ENCODE measurements around the gene KATNBL1.
"Not testable (repeated sequence)": the region's sequence is repeated elsewhere in the genome, so short reads cannot be mapped to it uniquely, and the experiment has no call there.

Gene KATNBL1

GRCh38 chr15:34209421-34210282 is at the start of gene KATNBL1:
TSS of gene KATNBL1 (minus strand) at chr15:34210096. CDS start at chr15:34163676, 46,420 bp downstream.
- peak; percentile 46 for DNase-seq

GRCh38 chr15:34259566-34259965 is 49.7 kb upstream of the KATNBL1 start:
- no peak for DNase-seq

- no peak for DNase-seq
Observed at GRCh38 chr15:34258151-34258550, 48.3 kb upstream of the KATNBL1 start.

- DNase-seq: no peak
Observed at GRCh38 chr15:34252545-34252944, 42.6 kb upstream of the KATNBL1 start.

GRCh38 chr15:34248190-34248589 is 38.3 kb upstream of the KATNBL1 start:
- no peak for DNase-seq

GRCh38 chr15:34246276-34246976 is 36.5 kb upstream of the KATNBL1 start:
- no peak for DNase-seq

GRCh38 chr15:34243226-34243625 is 33.3 kb upstream of the KATNBL1 start:
- DNase-seq: no peak

GRCh38 chr15:34242331-34242710 is 32.4 kb upstream of the KATNBL1 start:
- no peak for DNase-seq

GRCh38 chr15:34241376-34242330 is 31.8 kb upstream of the KATNBL1 start:
- DNase-seq: no peak

- no peak for DNase-seq
Observed at GRCh38 chr15:34240537-34240936, 30.6 kb upstream of the KATNBL1 start.

- no peak for DNase-seq
Observed at GRCh38 chr15:34239151-34239808, 29.4 kb upstream of the KATNBL1 start.

- peak; percentile 2 for DNase-seq
Observed at GRCh38 chr15:34233614-34234013, 23.7 kb upstream of the KATNBL1 start.

GRCh38 chr15:34223904-34224596 is 14.2 kb upstream of the KATNBL1 start:
- no peak for DNase-seq

- DNase-seq: no peak
Observed at GRCh38 chr15:34217587-34218225, 7.8 kb upstream of the KATNBL1 start.

- DNase-seq: no peak
Observed at GRCh38 chr15:34216527-34217270, 6.8 kb upstream of the KATNBL1 start.

- DNase-seq: no peak
Observed at GRCh38 chr15:34214135-34214534, 4.2 kb upstream of the KATNBL1 start.

- DNase-seq: no peak
Observed at GRCh38 chr15:34213690-34214089, 3.8 kb upstream of the KATNBL1 start.

GRCh38 chr15:34206011-34206410 is 3.9 kb downstream of the KATNBL1 start:
- DNase-seq: no peak

- DNase-seq: no peak
Observed at GRCh38 chr15:34203936-34204335, 6.0 kb downstream of the KATNBL1 start.

GRCh38 chr15:34203305-34203704 is 6.6 kb downstream of the KATNBL1 start:
- DNase-seq: no peak

- DNase-seq: not testable (repeated sequence)
Observed at GRCh38 chr15:34193272-34193671, 16.6 kb downstream of the KATNBL1 start.

Data from DMS79 treated with DMSO at 0.1 percent for 48 hours (cell line).